HL-60/S4 (cell line): ENCODE results near the gene CCR4.
"Not testable (repeated sequence)": the region's sequence is repeated elsewhere in the genome, so short reads cannot be mapped to it uniquely, and the experiment has no call there.

Source experiments
- in situ Hi-C: fragments of 300-500 bp; cut with MboI; formaldehyde crosslinking; loops from 2 replicates; pipeline ENCODE4 v1.14.3; 2022; ENCODE audit warnings: low sequenced_read_pairs

CCR4 gene

DNA sequence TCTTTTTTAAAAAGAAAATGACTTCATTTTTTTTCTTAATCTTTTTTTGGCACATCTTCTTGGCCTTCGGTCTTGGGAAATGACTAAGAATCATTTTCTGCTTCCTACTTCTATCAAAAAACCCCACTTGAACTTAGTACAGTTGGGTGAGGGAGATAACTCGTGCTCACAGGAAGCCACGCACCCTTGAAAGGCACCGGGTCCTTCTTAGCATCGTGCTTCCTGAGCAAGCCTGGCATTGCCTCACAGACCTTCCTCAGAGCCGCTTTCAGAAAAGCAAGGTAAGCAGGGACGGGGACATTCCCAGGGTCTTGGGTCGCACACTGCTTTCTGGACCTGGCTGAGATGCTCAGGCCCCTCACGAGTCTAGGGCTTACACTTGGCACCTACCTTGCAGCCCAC, at the start of gene CCR4:
TSS of gene CCR4 (plus strand) at position 235 of the 402 bp plus-strand sequence. CDS start 1,779 bp downstream, outside the sequence.
- in situ Hi-C loops: loop anchor here (10.0 kb wide), 1 partner anchor 123 kb away; no protein-coding TSS in a partner anchor

DNA sequence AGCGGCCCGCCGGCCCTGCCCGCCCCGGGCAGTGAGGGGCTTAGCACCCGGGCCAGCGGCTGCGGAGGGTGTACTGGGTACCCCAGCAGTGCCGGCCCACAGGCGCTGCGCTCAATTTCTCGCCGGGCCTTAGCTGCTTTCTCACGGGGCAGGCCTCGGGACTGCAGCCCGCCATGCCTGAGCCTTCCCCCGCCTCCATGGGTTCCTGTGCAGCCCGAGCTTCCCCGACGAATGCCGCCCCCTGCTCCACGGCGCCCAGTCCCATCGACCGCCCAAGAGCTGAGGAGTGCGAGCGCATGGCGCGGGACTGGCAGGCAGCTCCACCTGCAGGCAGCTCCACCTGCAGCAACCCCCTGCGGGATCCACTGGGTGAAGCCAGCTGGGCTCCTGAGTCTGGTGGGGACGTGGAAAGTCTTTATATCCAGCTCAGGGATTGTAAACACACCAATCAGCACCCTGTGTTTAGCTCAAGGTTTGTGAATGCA, 48.5 kb upstream of the CCR4 start:
- in situ Hi-C loops: not testable (repeated sequence)

DNA sequence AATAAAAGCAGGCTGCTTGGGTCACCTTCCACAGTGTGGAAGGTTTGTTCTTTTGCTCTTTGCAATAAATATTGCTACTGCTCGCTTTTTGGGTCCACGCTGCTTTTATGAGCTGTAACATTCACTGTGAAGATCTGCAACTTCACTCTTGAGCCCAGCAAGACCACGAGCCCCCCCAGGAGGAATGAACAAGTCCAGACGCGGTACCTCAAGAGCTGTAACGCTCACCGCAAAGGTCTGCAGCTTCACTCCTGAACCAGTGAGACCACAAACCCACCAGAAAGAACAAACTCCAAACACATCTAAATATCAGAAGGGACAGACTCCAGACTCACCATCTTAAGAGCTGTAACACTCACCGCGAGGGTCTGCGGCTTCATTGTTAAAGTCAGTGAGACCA, 47.5 kb upstream of the CCR4 start:
- in situ Hi-C loops: no loop called here

DNA sequence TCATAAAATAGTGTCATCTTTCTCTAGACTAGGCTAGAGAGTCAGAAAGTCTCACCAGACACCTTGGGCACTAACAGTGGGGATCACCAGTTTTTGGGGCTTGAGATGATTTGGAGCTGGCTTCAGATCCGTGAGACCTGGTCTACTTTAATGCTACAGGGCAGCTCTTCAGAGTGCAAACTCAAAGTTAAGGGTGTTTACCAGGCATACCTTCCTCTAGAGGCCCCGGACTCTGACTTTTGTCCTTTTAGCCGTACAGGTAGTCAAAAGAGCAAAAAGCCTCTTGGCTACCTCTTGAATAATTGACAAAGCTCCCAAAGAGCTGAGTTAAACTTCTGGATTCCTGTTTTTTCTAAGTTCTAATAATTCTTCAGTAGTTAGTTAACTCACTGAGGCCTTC, 41.4 kb upstream of the CCR4 start:
- in situ Hi-C loops: no loop called here

DNA sequence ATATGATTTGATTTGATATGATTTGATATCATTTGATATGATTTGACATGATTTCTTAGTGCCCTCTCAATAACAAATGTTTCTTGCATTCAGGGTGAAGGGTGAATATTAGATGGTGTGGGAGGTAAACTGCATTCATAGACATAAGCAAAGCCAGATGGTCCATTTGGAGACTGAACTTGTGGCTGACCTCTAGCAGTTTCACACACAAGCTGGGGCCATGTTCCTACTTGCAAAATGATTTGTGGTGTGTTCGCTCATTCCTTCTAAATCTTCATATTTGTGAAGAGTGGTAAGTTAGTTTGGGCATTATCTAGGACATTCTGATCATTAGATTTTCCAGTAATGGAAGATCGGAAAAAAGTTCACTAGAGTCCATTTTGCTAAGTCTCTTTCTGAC, 40.5 kb upstream of the CCR4 start:
- in situ Hi-C loops: no loop called here

DNA sequence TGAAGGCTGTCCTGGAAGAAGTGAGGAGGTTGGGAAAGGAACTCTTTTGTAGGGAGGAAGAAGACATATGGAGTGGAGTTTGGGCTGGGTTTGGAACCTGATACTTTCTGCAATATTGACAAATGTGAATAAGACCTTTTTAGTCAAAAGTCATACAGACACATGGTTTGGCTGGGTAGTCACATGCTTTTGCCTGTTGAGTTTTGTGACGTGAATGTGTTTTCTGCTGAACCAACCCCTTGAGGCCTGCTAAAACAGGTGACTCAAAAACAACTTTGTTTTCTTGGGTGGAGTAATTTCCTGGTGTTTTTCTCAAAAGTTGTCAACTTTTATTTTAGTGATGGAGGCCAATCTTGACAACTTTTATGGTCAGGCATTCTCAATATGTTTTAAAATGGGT, 39.4 kb upstream of the CCR4 start:
- in situ Hi-C loops: no loop called here

DNA sequence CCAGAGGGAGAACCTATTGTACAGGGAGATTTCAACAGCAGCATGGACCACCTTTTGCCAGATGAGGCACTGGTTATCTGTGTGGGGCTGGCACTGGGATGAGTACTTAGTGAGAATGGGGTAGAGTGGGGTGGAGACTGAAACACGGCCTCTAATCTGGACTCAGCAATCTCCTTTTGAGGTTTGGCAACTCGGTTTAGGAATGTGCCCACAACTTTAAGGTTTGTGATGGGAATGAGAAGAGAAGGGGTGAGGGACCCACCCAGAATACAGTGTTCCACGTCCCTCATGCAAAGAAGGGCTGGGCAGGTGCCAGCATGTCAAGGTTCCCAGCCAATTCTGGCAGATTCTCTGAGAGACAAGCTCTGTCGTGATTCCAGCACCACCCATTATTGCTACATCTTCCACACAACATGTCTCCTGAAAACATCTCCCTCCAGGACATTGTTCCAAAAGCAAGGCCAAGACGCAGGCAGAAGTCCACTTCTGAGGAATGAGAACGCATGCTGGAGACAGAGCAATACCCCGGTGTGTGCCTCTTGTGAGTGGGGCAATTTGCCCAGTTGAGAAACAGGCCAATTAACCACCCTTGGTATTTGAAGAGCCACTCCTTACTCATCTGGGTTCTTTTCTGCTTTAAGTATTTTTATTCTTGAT, 37.5 kb upstream of the CCR4 start:
- in situ Hi-C loops: no loop called here

DNA sequence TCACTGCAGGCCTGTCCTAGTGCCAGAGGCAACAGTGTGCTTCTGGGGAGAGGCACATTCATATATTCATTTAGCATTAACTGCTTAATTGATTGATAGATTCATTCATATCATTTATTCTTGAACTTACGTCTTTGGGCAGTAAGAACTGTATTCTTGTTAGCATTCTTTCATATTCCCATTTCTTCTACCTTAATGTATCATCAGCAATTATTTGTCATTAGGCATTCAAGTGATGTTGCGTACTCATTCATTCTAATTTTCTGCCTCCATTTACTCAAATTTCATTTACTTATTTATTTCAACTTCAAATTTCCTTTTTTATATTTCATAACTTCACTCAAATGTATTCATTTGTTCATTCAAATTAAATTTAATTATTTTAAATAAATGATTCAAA, 31.5 kb upstream of the CCR4 start:
- in situ Hi-C loops: no loop called here

DNA sequence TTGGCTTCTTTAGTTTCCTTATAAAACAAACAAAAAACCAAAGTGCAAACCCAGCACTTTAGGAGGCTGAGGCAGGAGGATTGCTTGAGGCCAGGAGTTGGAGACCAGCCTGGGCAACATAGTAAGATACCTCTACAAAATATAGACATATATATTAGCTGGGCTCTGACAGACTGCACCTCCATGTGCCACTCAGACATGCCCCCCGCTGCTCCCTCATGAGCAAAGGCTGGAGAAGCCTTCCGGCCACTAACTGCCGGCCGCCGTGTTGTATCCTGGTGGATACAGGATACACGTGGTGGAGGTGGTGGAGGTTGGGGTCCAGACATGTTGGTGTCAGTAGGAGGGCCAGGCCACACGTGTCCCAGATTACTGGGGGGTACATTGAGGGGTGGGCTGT, 29.4 kb upstream of the CCR4 start:
- in situ Hi-C loops: no loop called here

DNA sequence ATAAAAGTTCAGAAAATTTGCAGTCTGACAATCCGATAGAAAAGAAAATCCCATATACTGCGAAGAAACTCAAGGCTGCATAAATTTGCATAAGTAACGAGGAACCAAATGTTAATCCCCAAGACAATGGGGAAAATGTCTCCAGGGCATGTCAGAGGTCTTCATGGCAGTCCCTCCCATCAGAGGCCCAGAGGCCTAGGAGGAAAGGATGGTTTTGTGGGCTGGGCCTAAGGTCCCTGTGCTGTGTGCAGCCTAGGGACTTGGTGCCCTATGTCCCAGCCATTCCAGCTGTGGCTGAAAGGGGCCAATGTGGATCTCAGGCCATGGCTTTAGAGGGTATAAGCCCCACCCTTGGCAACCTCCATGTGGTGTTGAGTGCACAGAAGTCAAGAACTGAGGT, 21.3 kb upstream of the CCR4 start:
- in situ Hi-C loops: loop anchor here (25.0 kb wide), 2 partner anchors 193 to 418 kb away; partner anchors contain the start of gene CMTM6

DNA sequence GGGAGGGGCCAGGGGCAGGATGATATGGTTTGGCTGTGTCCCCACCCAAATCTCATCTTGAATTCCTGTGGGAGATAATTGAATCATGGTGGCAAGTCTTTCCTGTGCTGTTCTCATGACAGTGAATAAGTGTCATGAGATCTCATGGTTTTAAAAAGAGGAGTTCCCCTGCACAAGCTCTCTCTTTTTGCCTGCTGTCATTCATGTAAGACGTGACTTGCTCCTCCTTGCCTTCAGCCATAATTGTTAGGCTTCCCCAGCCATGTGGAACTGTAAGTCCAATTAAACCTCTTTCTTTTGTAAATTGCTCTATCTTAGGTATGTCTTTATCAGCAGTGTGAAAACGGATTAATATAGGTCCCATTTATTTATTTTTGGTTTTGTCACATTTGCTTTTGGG, 20.2 kb upstream of the CCR4 start:
- in situ Hi-C loops: loop anchor here (25.0 kb wide), 2 partner anchors 194 to 419 kb away; partner anchors contain the start of gene CMTM6

DNA sequence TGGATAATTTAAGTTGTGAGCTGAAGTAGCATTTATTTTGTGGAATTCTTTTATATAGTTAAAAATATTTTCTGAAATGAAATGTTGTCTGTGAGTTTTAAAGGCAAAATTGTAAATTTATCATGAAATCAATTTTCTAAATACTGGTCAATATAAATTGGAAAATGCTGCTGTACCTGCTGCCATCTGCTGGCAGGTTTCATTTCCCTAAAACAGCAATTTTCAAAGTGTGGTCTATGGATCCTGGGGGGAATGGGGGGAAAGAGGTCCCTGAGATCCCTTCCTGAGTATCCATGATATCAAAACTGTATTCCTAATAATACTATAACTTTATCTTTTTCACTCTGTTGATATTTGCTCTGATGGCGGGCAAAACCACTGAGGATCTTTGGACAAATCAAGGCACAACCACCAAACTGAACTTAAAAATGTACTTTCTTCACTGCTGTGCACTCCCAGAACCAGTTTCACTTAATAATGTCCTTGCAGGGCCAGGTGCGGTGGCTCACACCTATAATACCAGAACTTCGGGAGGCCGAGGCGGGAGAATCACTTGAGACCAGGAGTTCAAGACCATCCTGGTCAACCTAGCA, 17.2 kb upstream of the CCR4 start:
- in situ Hi-C loops: loop anchor here (25.0 kb wide), 2 partner anchors 197 to 422 kb away; partner anchors contain the start of gene CMTM6

DNA sequence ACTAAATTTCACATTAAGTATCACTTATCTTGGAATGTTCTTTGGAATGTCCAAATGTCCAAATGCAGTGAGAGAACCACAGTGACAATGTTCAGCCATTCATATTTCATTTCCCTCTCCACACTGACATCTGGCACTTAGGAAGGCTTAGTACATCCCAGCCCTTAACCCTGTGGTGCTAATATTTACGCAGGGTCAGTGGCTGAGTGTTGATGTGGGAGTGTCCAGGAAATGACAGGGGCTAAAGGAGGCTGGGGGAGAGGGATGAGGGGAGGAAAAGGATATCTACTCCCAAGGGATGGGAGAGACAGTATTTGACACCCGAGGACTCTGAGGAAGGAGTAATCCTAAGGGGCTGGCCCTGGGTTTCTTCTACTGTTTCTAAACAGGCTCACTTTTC, 14.1 kb upstream of the CCR4 start:
- in situ Hi-C loops: loop anchor here (25.0 kb wide), 2 partner anchors 200 to 425 kb away; partner anchors contain the start of gene CMTM6

DNA sequence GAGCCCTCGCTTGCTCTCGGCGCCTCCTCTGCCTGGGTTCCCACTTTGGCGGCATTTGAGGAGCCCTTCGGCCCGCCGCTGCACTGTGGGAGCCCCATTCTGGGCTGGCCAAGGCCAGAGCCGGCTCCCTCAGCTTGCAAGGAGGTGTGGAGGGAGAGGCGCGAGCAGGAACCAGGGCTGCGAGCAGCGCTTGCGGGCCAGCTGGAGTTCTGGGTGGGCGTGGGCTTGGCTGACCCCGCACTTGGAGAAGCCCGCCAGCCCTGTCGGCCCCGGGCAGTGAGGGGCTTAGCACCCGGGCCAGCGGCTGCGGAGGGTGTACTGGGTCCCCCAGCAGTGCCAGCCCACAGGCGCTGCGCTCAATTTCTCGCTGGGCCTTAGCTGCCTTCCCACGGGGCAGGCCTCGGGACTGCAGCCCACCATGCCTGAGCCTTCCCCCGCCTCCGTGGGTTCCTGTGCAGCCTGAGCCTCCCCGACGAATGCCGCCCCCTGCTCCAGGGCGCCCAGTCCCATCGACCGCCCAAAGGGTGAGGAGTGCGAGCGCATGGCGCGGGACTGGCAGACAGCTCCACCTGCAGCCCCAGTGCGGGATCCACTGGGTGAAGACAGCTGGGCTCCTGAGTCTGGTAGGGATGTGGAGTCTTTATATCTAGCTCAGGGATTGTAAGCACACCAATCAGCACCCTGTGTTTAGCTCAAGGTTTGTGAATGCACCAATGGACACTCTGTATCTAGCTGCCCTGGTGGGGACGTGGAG, 11.7 kb upstream of the CCR4 start:
- in situ Hi-C loops: loop anchor here (25.0 kb wide), 2 partner anchors 202 to 427 kb away; partner anchors contain the start of gene CMTM6

DNA sequence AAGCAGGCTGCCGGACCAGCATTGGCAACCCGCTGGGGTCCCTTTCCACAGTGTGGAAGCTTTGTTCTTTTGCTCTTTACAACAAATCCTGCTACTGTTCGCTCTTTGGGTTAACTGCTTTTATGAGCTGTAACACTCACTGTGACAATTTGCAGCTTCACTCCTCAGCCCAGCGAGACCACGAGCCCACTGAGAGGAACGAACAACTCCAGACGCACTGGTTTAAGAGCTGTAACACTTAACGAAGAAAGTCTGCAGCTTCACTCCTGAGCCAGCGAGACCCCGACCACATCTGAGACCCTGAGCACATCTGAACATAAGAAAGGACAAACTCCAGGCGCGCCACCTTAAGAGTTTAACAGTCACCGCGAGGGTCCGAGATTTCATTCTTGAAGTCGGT, 10.7 kb upstream of the CCR4 start:
- in situ Hi-C loops: loop anchor here (25.0 kb wide), 2 partner anchors 203 to 428 kb away; partner anchors contain the start of gene CMTM6

DNA sequence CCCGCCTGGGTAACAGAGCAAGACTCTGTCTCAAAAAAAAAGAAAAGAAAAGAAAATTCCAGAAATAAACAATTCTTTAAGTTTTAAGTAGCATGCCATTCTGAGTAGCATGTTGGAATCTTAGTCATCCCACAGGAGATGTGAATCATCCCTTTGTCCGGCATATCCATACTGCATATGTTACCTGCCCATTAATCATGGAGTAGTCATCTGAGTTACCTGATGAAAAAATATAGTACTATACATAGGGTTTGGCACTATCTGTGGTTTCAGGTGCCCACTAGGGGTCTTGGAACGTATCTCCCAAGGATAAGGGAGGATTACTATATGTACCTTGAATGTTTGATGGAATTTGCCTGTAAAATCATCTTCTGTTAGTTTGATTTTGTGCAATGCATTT, 6.3 kb upstream of the CCR4 start:
- in situ Hi-C loops: loop anchor here (25.0 kb wide), 2 partner anchors 208 to 433 kb away; partner anchors contain the start of gene CMTM6

DNA sequence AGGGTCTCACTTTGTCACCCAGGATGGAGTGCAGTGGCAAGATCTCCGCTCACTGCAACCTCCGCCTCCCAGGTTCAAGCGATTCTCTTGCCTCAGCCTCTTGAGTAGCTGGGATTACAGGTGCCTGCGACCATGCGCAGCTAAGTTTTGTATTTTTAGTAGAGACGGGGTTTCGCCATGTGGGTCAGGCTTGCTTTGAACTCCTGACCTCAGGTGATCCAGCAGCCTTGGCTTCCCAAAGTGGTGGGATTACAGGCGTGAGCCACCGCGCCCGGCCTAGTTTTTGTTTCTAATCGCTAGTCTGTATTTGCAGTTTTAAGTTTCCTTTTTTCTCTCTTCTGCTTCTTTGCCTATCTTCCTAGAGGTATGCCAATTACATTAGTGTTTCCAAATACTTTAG, 5.8 kb upstream of the CCR4 start:
- in situ Hi-C loops: loop anchor here (25.0 kb wide), 2 partner anchors 208 to 433 kb away; partner anchors contain the start of gene CMTM6

DNA sequence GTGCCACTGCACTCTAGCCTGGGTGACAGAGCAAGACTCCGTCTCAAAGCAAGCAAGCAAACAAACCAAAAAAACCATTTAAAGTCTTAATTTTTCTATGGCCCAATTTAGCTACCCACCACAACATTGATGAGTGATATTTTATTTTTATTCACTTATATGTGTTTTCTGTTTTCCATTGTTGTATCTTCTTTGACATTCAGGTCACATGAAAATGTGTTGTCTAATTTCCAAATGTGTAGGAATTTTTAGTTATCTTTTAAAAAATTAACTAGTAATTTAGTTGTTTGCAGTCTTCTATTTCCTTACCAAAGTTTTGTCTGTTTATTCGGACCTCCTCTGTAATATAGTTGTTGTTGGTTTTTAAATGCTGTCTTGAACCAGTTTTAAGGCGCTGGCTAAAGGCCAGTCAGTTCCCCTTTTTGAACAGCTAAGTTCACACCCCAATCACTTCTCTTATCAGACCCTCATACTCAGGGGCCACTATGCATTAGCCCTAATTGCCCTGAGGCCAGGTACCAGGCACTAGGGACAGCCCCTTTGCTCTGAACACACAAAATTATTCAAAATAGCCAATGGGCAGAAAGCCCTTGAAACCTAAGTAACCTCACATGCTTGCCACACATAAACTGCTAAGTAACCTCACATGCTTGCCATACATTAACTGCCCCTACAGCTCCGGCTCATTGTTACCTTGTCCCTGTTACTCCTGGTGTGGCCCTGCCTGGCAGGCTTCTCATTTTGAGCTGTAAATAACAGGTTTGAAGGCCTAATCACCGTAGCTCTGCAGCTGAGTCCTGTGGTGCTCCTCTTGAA, 4.3 kb upstream of the CCR4 start:
- in situ Hi-C loops: loop anchor here (25.0 kb wide), 2 partner anchors 210 to 435 kb away; partner anchors contain the start of gene CMTM6

DNA sequence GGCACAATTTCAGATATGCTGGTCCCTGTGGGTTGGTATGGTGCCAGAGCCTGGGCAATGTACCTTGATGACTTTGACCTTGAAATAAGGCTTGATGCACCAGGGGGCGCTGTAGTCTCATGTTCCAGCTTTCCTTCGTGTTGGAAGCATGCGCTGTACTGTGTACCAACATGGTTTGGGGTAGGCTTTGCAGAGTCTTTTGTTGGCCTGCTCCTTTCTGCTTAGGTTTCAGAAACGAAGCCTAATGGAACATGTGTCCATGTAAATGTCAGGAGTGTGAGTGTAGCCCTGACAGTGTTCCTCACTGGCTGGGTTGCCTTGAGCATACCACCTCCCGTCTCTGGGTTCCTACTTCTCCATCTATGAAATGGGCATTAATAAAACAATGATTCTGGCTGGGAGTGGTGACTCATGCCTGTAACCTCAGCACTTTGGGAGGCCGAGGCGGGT, 3.6 kb upstream of the CCR4 start:
- in situ Hi-C loops: loop anchor here (25.0 kb wide), 2 partner anchors 211 to 436 kb away; partner anchors contain the start of gene CMTM6
